ENCODE data around the gene CLCN7.

CLCN7 gene

DNA sequence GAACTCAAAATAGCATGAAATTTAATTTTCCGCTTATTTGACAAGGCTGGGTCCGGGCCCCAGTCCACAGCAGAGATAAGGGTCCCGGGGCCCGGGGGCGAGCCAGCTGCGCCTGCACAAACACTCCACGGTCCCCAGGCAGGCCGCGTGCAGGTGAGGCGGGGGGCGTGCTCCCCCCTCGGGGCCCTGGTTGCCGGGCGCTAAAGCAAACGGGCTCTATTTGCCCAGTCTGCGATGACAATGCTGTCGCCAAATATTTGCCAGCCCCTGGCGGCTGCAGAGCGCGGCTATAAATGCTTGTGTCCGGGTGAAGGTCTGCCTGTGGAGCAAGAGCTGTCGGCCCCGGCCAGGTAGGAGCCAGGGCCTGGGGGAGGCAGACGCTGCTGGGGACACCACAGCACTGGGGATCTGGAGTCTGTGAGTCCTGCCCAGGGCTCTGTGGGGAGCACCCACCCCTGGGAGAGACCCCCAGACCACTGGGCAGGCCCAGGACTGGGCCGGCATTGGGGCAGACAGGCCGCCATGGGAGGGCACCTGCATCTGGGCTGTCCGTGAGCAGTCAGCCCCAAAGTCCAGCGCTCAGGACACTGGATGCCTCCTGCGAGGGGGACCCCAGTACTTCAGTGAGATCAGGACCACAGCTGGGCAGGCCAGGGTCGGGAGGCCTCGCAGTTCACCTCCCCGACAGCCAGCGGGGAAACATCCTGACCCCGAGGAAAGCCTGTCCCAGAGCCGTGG is 43.9 kb downstream of the CLCN7 start, which contains the start of gene PERCC1:
Gene PERCC1 (plus strand): TSS at position 320 of the 738 bp plus-strand sequence. CDS start 1,516 bp downstream, outside the sequence.
- DNase-seq (ENCODE audit: low spot score): no peak

DNA sequence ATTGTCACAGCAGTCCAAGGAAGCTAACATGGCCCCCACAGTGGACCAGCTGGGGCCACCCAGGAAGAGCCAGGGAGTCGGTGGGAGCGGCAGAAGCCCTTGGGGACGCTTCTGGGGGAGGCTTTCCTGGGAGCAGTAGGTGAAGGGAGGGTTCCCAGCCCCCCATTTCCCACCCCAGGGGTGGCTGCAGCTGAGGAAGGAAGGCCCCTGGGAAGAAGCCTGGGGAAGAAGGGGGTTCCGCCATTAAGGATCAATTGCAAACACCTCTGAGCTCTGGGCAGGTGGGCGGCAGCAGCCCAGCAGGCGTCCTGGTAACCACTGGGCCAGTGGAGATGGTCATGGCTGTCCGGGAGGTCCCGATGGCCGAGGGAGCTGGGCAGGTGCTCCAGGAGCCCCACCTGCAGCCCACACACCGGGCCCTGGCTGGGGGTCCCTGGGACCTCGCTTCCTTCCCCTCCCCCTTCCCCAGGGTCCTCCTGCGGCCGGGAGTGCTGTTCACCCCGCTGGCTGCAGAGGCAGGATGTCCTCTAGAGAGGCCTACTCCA is 44.5 kb downstream of the CLCN7 start:
- no peak for DNase-seq (ENCODE audit: low spot score)

DNA sequence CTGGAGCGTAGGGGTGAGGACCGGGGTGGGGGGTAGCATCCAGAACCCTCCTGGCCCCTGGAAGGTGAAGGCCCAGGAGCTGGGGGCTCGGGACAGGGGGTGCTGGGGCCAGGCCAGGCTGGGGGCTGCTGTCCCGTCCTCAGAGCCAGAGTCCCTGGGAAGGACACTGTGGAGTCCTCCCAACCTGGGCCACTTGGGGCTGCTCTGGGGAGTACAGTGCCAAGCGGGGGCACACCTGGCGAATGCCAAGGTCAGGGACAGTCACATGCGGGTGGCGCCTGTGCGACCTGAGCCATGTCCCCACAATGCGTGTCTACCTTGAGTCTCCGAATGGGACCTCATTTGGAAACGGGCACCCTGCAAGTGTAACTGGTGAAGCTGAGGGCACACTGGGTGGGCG is 45.2 kb downstream of the CLCN7 start:
- DNase-seq (ENCODE audit: low spot score): no peak

DNA sequence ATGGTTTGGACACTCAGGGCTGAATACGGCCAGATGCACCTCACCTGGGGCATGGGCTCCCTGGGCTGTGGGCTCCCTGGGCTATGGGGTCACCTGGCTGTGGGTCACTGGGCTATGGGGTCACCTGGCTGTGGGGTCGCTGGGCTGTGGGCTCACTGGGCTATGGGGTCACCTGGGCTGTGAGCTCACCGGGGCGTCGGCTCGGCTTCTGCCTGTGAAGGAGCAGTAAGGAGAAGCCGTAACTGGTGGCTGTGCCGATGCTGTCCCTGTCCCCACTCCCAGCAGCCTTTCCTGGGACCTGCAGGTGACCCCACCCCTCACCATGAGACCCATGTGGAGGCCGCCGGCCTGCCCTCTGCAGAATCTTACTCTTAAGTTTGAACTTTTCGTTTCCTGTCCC is 45.8 kb downstream of the CLCN7 start:
- no peak for DNase-seq (ENCODE audit: low spot score)

DNA sequence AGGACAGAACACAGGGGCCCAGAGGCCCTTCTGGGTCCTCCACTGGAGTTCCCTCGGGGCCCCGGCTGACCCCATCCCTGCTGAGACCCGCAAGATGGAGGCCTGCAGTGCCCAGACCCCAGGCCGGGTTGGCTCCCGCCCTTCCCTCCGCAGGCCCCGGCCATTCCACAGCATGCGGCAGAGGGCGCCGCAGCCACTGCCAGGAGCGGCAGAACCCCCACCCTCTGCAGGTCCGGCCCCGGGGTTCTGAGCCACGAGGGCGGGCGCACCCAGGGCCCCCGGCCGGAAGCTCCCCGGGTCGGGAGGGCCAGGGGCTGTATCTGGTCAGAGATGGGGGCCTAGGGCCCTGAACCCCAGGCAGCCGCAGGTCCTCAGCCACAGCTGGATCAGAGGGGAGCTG is 46.3 kb downstream of the CLCN7 start:
- DNase-seq (ENCODE audit: low spot score): peak; percentile 95

DNA sequence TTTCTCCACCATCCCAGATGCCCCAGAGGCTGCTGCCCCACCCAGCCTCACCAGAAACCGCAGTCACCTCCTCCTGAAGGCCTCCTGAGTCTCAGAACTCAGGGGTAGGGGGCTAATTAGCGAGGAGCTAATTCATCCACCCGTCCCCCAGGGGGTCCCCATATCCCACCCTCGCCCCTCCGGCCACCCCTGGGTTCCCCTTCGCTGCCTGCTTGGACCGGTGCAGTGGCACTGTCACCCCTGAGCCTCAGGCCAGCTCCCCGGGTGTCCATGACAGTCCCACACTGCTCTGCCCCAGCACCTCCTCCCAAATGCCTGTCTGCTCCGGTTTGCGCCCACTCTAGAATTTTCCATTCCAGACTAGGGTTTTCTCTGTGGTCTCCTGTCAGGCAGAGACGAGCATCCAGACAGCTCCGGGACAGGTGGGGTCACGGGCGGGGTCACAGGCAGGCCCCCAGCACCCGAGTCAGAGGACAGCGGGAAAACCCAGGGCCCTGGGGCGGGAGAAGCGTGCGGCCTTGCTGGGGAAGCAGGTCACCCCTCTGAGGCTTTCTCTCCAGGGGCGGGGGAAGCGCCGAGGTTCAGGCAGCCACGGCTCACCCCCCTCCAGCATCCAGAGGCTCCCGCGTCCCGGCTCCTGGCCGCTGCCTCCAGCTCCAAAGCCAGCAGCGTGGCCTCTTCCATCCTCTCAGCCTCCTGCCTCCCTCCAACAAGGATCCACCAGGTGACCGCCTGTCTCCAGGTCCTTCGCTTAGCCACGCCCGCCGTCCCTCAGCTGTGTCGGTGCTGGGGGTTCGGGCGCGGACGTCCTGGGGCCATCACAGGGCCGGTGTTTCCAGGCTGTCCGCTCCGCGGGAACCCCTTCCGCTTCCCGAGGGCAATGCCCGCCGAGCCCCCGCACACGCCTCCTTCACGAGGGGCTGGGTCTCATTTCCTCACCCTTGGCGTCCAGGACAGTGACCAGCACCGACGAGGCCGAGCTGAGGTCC is 47.1 kb downstream of the CLCN7 start:
- peak; percentile 18 for DNase-seq (ENCODE audit: low spot score)

DNA sequence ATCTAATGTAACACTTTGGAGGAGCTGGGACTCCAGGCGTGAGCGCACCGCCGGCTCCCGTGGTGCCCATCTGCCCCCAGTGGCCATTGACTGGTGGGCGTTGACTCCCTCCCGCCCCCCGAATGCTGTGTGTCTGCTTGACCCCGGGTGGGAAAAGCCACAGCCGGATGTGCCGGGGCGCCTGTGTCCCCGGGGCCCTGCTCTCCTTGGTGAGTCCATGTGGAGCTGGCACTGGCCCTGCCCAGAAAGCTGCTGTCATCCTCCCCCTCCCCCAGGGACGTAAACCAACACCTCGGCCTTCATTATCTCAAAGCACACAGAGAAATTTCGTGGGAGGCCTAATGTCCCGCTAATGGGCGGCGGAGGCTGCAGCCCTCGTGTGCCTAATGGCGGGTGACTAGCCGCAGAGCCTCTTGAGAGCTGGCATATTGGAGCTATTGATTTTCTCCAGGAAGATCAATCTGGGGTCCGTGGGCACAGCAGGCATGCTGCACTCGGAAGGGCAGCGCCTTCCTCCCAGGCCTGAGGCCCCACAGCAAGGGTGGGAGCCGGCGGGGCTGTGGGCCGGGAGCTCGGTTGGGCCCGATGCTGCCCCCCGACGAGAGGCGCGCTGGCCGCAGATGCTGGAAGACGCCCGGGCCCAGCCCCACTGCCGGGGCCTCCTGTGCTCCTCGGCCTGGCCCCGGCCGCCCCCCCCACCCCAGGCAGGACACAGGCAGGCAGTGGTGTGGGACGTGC is 47.9 kb downstream of the CLCN7 start:
- peak; percentile 63 for DNase-seq (ENCODE audit: low spot score)

DNA sequence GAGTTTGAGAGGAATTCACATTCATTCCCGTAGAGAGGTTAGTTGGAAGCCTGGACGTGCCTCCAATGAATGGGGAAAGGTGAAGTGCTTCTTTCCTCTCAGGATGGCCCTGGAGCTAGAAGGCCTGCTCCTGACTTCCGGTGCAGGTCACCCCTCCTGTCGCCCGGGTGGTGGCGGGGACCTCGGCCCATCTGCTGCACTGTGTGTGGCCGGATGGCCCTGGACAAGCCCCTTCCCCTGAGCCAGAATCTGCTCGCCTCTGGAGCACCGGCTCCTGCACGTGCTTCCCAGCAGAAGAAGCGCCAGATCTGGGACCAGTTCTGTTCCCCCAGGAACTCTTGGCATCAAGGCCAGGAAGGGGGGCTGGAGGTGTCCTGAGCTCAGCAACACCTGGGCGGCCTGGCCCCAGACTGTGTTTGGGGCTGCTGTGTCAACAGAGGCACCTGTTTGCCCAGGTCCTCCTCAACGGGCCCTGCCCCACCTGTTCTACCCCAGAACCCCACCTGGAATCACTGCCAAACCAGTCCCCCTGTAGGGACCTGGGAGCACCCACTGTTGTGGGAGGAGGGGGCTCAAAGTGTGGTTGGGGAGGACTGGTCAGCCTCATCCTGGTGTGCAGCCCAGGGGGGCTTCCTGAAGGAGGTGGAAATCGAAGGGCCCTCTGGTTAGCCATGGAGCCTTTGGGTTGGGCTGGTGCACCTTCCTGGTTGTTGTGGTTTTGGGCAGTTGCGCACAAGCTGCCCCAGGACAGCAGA is 49.0 kb downstream of the CLCN7 start:
- DNase-seq (ENCODE audit: low spot score): peak; percentile 5

DNA sequence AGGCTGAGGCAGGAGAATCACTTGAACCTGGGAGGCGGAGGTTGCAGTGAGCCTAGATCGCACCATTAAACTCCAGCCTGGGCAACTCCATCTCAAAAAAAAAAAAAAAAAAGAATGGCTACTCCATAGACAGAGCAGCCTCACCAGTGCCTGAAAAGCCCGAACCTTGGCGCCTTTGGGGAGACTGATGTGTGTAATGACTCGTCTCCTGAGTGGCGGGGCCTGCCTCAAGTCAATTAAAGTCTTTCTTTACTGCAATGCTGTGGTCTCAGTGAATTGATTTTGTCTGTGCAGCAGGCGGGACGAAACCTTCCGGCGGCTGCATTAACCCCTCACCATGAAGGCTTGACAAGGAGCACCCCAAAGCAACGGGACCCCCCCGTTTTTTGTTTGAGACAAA is 50.8 kb downstream of the CLCN7 start:
- DNase-seq (ENCODE audit: low spot score): no peak

DNA sequence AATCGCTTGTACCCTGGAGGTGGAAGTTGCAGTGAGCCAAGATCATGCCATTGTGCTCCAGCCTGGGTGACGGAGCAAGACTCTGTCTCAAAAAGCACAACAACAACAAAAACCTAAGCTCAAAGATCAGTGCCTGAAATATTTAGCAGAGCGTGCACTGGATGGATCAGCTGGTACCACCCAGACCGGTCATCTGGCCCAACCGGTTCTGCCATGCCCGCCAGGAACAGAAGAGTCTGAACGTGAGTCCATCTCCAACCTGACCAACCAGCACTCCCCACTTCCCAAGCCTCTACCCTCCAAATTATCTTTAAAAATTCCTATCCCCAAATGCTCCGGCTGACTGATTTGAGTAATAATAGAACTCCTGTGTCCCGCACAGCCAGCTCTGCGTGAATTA is 52.8 kb downstream of the CLCN7 start:
- no peak for DNase-seq (ENCODE audit: low spot score)

DNA sequence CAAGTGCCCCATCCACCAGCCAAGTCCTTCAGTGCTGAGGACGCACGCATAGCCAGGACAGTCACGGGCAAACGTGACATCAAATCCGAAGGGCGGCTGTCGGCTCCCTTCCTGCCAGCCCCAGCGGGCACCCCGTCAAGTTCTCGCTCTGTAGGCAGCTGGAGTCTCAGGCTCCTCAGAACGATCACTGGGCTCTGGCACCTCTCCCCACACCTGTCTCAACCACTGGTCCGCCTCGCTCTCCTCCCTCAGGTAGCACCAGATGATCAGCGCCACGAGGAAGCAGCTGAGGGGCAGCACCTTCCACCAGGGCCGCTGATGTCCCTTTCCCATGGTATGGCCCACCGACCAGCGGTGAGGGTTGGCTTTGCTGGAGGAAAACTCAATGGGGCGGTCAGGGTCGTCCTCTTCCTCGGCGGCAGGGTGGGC is 54.7 kb downstream of the CLCN7 start:
- DNase-seq (ENCODE audit: low spot score): no peak

DNA sequence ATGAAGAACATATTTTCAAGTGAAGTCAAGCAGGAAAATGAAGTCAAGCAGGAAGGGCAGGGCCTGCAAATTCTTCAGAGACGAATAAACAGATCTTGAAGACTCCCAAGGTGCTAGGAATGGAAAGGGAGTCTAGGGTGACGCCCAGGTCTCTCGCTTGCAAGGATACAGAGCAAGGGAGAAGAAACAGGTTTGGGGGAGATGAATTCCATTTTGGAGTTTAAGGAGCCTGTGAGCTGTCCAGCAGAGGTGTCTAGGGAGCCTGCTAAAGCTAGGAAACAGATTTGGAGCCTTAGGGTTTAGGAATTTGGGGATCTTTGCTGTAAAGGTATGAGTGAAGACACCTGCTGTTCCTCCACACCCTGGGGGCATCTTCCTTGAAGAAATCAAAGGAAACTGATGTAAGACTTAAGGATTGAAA is 58.3 kb downstream of the CLCN7 start:
- no peak for DNase-seq (ENCODE audit: low spot score)

DNA sequence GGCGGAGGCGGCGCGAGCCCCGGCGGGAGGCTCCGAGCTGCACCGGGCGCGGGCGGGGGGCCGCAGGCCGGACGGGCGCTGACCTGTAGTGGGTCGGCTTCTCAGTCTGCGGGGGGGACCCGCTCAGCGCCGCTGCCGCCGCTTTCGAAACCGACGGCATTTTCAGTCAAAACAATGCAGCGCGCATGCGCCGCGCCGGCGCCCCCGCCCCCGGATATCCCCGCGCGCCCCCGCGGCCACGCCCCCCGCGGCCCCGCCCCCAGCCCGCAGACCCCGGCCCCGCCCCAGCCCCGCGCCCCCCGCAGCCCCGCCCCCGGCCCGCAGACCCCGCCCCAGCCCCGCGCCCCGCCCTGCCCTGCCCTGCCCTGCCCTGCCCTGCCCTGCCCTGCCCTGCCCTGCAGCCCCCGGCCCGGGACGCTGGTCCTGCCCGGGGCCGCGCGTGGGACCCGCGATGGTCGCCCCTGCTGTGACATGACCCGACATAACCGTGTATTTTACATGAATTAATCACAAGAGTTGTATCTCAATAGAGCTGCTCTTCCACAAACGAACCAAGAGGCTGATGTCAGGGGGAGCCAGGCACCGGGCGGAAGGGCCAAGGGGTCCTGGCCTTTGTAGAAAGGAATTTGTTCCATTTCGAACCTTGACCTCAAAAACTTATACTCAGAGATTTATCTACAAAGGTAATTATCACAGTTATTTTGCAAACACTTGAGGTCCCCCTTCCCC is 60.1 kb downstream of the CLCN7 start, which contains the start of gene UNKL:
Gene UNKL (minus strand): TSS at position 173 of the 729 bp plus-strand sequence. CDS start 13 bp downstream, at position 160.
- DNase-seq (ENCODE audit: low spot score): peak; percentile 90

DNA sequence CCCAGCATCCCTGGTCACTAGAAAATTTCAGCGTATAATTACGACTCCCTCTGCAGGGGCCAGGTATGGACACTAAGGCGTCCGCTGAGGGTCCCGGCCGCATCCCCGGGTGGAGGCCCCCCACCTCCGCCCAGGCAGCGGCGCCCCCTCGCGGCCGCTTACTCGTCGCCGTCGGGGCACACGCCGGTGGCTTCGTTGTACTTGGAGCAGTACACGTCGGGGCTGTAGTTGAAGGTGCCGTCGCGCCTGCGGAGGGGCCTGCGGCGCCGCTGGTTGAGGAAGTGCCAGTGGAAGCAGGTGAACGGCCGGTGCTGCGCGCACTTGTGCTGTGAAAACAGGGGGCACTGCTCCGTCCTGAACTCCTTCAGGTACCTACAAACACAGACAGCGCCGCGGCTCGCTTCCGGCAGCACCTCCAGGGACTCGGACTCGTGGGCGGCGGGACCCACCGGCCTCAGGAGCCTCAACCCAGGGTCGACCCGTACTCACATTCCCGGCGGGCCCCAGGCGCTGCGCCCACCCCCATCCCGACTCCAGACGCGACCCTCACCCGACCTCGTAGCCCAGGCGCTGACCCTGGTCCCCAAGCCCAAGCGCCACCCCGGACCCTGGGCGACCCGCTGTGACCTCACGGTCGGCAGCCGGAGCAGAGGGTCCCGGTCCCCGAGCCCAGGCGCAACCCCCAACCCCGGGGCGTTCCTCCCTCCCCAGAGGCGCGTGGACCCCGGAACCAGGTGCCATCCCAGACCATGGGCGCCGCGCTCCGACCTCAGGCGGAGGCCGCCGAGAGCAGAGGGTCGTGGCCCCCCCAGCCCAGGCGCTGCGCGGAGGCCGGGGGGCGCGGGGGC is 60.9 kb downstream of the CLCN7 start:
- DNase-seq (ENCODE audit: low spot score): peak; percentile 88

DNA sequence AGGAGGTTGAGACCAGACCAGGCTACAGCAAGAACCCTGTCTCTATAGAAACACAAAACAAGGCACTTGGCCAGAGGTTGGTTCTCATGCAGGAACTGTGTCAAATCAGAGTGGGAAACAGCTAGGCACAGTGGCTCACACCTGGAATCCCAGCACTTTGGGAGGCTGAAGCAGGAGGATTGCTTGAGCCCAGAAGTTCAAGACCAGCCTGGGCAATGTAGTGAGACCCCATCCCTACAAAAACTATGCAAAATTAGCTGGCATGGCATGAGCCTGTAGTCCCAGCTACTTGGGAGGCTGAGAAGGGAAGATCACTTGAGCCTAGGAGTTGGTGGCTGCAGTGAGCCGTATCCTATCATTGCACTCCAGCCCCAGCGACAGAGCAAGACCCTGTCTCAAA is 62.0 kb downstream of the CLCN7 start:
- no peak for DNase-seq (ENCODE audit: low spot score)

DNA sequence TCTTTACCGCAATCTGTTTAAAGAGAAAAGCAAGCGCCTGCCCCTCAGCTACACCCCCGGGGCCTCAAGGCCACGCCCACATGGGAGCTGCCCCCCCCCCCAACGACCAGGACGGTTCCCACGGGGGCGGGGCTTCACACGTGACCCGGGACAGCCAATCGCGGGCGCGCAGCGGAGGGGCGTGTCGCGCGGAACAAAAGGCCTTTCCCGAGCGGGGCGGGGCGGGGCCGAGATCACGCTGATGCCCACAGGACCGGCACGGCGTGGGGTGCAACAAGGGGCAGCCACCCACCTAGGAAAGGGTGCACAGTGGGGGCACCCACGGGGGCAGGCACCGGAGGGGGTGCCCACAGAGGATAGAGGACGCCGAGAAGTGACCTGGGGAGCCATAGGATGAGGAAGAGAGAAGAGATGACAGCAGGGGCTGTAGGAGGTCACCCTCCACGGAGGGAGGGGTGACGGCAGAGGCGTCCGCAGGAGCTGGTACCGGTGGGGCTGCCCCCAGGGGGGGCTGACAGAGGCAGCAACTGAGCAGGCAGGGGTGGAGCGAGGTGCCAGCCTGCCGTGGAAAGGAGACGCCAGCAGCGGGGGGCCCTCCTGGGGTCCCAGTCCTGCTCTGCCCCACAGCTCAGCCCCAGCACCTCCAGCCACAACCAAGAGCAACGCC is 66.5 kb downstream of the CLCN7 start:
- DNase-seq (ENCODE audit: low spot score): peak; percentile 95

DNA sequence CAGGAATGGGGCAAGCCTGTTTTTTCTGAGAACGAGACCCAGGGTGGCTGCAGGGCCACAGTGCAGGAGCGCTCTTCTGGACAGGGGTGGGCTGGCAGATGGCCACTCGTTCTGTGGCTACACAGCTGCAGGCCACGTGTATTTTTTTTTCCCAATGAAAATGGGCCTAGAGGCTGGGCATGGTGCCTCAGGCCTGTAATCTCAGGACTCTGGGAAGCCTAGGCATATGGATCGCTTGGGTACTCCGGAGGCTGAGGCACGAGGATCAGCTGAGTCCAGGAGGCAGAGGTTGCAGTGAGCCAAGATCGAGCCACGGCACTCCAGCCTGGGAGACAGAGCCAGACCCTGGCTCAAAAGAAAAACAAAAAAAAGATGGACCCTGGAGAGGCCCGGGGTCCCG is 67.1 kb downstream of the CLCN7 start:
- peak; percentile 7 for DNase-seq (ENCODE audit: low spot score)

DNA sequence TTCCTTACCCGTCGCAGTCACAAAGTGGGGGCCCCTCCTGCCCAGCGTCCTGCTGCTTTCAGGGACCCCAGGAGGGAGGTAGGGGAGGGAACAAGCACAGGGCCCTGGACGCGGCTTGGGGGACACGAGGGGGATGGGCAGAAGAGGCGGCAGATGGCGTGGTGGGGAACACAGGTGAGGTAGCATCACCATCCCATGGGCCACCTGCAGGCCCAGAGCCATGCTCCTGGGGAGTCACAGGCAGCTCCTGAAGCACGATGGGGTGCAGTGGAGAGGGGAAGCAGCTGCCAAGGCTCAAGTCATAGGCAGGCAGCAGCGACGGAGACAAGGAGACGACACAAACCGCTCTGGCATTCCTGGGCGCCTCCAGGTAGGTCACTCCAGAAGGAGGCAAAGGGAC is 71.1 kb downstream of the CLCN7 start:
- DNase-seq (ENCODE audit: low spot score): no peak

DNA sequence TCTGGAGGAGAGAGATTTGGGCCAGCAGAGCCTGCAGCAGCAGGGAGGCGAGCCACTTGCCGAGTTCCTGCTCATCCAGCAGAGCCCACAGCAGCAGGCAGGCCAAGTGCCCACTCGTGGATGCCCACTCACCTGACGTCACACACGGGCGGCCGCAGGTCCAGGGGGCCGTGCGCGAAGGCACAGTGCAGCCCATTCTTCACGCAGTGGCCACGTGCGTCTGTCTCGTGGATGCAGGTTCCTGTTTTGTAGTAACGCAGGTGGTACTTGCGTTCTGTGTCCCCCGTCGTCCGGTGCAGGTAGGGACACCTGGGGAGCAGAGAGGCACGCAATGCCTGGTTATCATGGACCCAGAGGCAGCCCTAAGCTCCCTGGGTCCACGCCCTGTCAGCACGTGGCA is 71.8 kb downstream of the CLCN7 start:
- no peak for DNase-seq (ENCODE audit: low spot score)
